Measurements from ENCODE around the gene ANKRD33B.

ANKRD33B gene

DNA sequence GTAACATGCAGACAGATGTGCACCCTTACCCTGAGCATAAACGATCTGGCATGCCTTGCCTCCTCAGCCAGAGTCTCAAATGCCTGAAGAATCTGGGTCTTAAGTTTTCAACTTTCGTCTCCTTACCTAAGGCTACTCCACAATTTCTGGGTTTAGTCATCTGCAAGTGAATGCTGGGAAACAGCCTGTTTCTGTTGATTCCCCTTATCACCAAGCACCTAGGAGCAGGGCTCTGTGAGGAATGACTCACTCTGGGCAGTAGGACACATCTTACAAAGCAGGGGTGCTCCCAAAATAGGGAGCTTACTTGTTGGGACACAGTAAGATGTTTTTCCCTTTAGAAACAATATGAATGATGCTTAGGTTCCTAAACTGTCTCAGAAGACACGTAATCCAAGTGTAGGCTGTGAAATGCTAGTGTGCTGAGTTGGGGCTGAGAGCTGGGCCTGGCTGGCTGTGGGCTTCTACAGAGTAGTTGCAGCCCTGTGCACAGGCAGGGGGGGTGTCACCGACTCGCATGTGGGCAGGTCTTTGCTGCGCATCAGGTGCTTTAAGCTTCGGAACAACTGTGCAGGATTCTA, 139.1 kb downstream of the ANKRD33B start:
- no peak for DNase-seq

DNA sequence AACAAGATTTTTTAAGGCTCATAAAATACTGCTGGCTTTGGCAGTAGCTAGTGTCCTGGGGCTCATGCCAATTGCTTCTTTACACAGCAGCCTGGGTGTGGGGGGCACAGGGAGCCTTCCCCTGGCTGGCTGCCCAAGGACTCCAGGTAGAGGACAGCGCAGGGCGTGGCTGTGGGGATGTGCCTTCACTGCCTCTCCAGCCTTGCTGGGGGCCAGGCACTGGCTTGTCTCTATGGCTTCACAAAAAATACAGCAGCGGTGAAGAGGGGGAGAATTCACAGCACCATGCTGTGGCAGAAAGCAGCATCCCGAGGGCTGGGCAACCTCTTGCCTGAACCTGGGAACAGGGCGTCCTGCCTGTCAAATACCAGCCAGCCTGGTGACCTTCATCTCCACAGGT, 139.8 kb downstream of the ANKRD33B start:
- no peak for DNase-seq

DNA sequence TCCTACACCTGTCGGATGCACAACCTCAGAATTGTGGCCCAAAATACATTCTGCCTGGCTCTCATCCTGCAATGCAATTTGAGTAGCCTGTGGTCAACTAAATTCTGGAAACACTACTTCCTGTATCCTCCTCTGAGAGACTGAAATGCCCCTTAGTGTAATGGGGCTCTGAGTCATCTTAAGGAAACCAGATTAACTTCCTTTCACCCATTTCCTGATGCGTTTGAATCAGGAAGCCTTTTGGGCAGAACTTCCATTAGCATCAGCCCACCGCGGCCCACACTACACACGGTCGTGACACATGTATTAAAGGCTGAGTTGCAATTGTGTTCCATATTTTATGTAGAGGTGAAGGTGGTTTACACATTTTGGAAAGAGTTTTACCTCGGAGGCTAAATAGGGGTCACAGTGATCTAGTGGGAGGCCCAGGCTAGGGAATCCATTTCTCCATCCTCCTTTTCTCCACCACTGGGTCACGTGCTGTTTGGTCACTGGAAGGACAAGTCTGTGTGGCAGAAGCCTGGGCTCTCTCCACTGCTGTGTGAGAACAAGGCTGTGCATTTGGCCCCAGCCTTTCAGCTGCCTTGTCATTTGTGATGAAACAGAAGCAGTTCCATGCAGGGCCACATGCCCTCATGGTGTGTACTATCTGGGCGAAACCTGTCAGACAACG, 141.2 kb downstream of the ANKRD33B start:
- DNase-seq: peak in 1 of 2 donors; percentile 15

DNA sequence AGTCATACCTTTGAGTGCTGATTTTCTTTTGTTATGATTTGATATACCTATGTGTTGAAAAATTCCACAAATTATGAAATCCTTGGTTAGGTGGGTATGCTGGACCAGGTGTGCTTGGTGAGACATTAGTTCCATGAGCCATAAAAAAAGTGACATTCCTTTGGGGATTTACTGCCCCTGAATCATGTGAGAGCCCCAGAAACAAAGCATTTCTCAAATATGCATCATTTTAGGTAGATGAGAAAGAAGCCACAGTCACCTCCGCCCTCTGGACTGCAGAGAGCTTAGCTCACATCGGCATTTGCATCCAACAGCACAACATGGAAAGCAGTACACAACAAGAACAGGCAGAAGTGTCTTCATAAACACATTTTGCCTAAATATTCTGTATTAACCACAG, 141.9 kb downstream of the ANKRD33B start:
- DNase-seq: no peak

DNA sequence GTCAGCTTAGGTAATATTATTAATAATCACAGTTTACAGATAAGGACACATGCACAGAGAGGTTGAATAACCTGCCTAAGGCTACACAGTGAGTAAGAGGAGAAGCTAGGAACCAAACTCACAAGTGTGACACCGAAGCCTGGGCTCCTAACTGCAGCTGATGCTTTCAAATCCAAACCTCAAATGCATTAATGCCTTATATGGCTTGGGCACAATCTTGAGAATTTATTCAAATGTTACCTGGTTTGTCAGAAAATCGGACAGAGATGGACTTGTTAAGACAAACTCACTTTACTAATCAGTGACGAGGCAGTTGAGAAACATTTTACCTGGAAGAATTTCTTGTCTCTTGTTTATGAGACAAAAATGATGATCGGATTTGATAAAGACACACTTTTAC, 142.5 kb downstream of the ANKRD33B start:
- DNase-seq: no peak
